ENCODE measurements around the gene TMEM266.

DNA sequence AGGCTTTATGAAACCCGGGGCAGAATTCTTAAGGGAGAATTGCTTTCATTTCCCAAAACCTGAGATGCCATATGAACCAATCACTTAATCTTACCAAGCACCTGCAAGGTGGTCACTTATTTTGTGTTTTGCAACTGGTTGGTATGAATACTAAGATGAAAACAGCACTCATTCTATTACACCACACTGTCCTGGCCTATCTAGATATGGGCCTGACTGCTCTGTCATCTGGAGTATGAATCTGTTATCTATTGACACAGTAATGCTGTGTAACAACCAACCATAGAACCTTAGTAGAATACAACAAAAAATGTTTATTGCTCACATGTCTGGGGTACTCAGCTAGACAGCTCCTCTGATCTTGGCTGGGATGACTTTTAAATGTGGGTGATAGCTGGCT, 74.8 kb downstream of the TMEM266 start:
- TF ChIP-seq, protein P1, sequence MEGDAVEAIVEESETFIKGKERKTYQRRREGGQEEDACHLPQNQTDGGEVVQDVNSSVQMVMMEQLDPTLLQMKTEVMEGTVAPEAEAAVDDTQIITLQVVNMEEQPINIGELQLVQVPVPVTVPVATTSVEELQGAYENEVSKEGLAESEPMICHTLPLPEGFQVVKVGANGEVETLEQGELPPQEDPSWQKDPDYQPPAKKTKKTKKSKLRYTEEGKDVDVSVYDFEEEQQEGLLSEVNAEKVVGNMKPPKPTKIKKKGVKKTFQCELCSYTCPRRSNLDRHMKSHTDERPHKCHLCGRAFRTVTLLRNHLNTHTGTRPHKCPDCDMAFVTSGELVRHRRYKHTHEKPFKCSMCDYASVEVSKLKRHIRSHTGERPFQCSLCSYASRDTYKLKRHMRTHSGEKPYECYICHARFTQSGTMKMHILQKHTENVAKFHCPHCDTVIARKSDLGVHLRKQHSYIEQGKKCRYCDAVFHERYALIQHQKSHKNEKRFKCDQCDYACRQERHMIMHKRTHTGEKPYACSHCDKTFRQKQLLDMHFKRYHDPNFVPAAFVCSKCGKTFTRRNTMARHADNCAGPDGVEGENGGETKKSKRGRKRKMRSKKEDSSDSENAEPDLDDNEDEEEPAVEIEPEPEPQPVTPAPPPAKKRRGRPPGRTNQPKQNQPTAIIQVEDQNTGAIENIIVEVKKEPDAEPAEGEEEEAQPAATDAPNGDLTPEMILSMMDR (conservative IDR thresholded peaks at IDR 0.05; ENCODE audit: low read length), result no peak
- TF ChIP-seq EZH2phosphoT487 (IDR thresholded peaks at IDR 0.05; ENCODE audit: borderline replicate concordance), result no peak
